Activated CD4-positive, alpha-beta memory T cell treated with anti-CD3 and anti-CD28 coated beads for 36 hours (primary cell): Measurements from ENCODE around the gene CD40. TPM values are rescaled to one million over a fixed set of nuclear protein-coding genes. Genes with fewer than 3 reads are reported as not detected.
"Not testable (repeated sequence)": the region's sequence is repeated elsewhere in the genome, so short reads cannot be mapped to it uniquely, and the experiment has no call there.

Experiments used
- CTCF ChIA-PET: fragments of 350-600 bp; sonication (Branson Sonifier 250); formaldehyde crosslinking; loops from one replicate; lab custom pipeline; 2021; ENCODE audit warnings: antibody characterized with exemption, inconsistent platforms; lab: Charles Lee
- POLR2A ChIA-PET: fragments of 350-600 bp; sonication (Branson Sonifier 250); formaldehyde crosslinking; loops from one replicate; lab custom pipeline; 2021; ENCODE audit warnings: antibody characterized with exemption; lab: Charles Lee
- DNase-seq: peaks from one replicate; pipeline ENCODE4 v3.0.0-alpha.2; 2020
- H3K27ac Mint-ChIP-seq: one replicate; pipeline ENCODE4 v1.8.0; 2021; ENCODE audit warnings: mixed read lengths
- H3K27me3 Mint-ChIP-seq: one replicate; pipeline ENCODE4 v1.8.0; 2021; ENCODE audit warnings: mixed read lengths
- H3K36me3 Mint-ChIP-seq: one replicate; pipeline ENCODE4 v1.8.0; 2021; ENCODE audit warnings: mixed read lengths
- H3K4me1 Mint-ChIP-seq: one replicate; pipeline ENCODE4 v1.8.0; 2021; ENCODE audit warnings: low read depth, mixed read lengths
- H3K4me3 Mint-ChIP-seq: one replicate; pipeline ENCODE4 v1.8.0; 2021; ENCODE audit warnings: mild to moderate bottlenecking, mixed read lengths
- H3K9me3 Mint-ChIP-seq: one replicate; pipeline ENCODE4 v1.8.0; 2021; ENCODE audit warnings: mixed read lengths
- intact Hi-C: fragments of 100-400 bp; cut with micrococcal nuclease; formaldehyde crosslinking; loops from one replicate; pipeline ENCODE4 v1.15.1; 2023
- total RNA-seq, 2 experiments: library from RNA; stranded (reverse); gene quantifications; one replicate each; pipeline ENCODE4 v1.2.3, GENCODE V29; 2021

Gene CD40
- total RNA-seq, 2 experiments from 2014 or later, result 3.2 to 4.0 TPM

DNA sequence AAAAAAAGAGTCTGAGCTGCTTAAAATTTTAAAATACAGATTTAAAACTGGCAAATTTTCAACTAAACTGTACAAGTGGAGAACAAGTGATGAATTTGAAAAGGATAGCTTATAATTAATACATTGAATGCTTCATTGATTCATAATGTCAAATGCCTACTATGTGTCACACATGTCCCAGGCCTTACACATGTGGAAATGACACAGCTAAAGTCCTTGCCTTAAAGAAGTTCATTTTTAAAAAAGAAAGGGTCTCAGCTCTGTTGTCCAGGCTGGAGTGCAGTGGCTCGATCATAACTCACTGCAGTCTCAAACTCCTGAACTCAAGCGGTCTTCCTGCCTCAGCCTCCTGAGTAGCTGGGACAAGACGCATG, 33.3 kb upstream of the CD40 start:
- H3K27ac Mint-ChIP-seq, result no peak overlapping the region
- H3K27me3 Mint-ChIP-seq, result no peaks in the 10 kb centered on the region
- CTCF ChIA-PET, result interaction anchor here (0.7 to 1.5 kb wide), 7 partner anchors 9 to 98 kb away, joined by 3 to 6 read pairs (median 4); no protein-coding TSS in a partner anchor
- POLR2A ChIA-PET, result no interaction called here
- peaks cover 62% of the 10 kb centered on the region for H3K4me1 Mint-ChIP-seq
- H3K36me3 Mint-ChIP-seq, result no peaks in the 10 kb centered on the region
- no peak overlapping the region for H3K4me3 Mint-ChIP-seq
- DNase-seq, result no peak
- H3K9me3 Mint-ChIP-seq, result no peaks in the 10 kb centered on the region
- intact Hi-C loops, result no loop called here

DNA sequence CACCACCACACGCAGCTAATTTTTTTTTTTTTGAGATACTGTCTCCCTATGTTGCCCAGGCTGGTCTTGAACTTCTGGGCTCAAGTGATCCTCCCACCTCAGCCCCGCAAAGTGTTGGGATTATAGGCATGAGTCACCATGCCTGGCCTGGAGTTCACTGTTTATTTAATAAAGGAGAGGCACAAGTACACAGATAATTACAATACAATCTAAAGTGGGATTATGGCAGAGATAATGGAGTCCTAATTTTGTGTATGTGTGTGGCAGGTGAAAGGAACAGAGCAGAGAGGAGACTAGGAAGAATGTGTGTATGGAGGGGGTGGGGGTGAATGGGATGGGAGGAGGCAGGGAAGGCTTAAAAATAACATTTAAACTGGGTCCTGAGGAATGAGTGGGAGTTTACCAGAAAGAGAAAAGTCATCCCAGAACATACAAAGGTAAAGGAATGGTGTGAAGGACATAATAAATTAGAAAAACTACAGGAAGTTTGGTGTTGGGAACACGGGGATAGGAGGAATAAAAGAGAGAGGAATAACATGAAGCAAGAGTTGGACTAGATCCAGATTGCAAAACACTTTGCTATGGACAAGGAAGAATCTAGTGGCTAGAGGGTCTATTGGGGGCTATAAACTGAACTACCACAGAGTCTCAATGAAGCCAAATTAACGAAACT, 32.8 kb upstream of the CD40 start:
- Mint-ChIP-seq H3K4me3 (no peak overlapping the region), H3K36me3 (no peaks in the 10 kb centered on the region), H3K9me3 (no peaks in the 10 kb centered on the region), H3K27me3 (no peaks in the 10 kb centered on the region), H3K27ac (no peak overlapping the region), H3K4me1 (peaks cover 67% of the 10 kb centered on the region)
- ChIA-PET POLR2A (no interaction called here), CTCF (interaction anchor here (0.7 to 1.5 kb wide), 7 partner anchors 8 to 221 kb away, joined by 3 to 6 read pairs (median 4); no protein-coding TSS in a partner anchor)
- intact Hi-C loops, result no loop called here
- no peak for DNase-seq

DNA sequence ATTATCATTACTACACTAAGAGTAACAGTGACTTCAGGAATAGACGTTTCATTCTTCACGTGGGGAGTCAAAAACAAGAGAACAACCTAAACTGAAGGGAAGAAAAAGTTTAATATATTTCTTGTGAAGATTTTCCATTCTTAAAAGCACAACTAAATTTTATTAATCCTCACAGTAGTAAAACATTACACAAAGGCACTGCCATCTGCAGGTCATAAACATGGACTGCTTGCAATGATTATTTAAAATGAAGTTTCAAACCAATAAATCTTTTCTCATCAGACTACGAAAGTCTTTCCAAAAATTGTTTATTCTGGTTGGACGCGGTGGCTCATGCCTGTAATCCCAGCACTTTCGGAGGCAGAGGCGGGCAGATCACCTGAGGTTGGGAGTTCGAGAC, 31.0 kb upstream of the CD40 start:
- Mint-ChIP-seq H3K9me3 (no peaks in the 10 kb centered on the region), H3K27ac (no peak overlapping the region), H3K4me3 (no peak overlapping the region), H3K36me3 (no peaks in the 10 kb centered on the region), H3K27me3 (no peaks in the 10 kb centered on the region), H3K4me1 (peaks cover 67% of the 10 kb centered on the region)
- intact Hi-C loops, result no loop called here
- POLR2A ChIA-PET, result no interaction called here
- DNase-seq, result no peak
- CTCF ChIA-PET, result interaction anchor here (3.6 kb wide), 1 partner anchor 73 kb away, joined by 20 read pairs; no protein-coding TSS in a partner anchor

DNA sequence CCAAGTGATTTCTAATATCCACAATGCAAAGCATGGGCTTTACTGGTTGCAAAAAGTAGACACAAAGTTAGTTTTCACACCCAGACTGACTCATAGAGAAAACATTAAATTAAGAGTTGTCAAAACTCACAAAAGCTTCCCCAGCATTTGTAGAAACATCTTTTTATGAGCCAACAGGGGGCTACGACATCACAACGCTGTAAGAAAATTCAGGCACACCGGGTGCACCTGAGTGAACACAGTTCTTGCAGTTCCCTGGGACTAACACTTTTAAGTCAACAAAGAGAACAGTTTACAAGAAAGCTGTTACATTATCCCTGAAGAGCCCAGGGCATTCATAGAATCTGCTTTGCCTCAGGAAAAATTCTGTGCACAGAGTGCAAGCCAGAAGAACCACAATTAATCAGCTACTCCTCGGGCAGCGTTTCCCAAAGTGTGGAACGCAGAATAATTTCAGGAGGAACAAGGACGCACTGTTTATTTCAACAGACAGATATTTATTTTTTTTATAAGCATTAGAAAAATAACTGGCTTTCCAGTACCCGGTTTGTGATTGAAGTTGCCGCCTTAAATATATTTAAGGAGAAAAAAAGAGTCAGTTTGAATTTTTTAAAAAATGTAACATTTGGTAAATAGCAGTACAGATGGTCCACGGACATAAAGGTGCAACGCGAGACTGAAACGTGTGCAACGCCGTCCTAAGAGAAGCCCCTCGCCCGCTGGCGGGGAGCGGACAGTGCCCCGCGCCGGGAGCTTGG, 29.5 kb upstream of the CD40 start:
- peak overlapping the region; percentile 88 for H3K4me3 Mint-ChIP-seq
- no peaks in the 10 kb centered on the region for H3K9me3 Mint-ChIP-seq
- peaks cover 55% of the 10 kb centered on the region for H3K4me1 Mint-ChIP-seq
- POLR2A ChIA-PET, result interaction anchor here (0.6 to 1.0 kb wide), 2 partner anchors 30 to 1553 kb away, joined by 3 to 4 read pairs; no protein-coding TSS in a partner anchor
- no peaks in the 10 kb centered on the region for H3K27me3 Mint-ChIP-seq
- DNase-seq, result peak; percentile 27
- intact Hi-C loops, result loop anchor here (1.0 to 2.0 kb wide), 4 partner anchors 26 to 153 kb away; partner anchors contain the start of gene ZNF335
- no peaks in the 10 kb centered on the region for H3K36me3 Mint-ChIP-seq
- H3K27ac Mint-ChIP-seq, result peak overlapping the region; percentile 83
- CTCF ChIA-PET, result interaction anchor here (1.0 to 3.6 kb wide), 4 partner anchors 44 to 292 kb away, joined by 3 to 20 read pairs (median 6); no protein-coding TSS in a partner anchor

DNA sequence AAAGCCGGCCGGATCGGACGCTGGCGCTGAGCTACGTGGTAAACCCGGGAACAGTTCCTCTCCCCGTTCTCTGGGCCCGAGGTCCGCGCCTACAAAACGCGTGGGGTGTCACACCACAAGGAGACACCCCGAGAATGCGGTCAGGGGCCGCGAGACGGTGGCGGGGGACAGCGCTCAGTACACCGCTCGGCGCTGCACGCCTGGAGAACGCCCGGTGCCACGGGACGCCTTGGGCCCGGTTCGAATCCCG, 29.0 kb upstream of the CD40 start:
- DNase-seq, result peak; percentile 72

DNA sequence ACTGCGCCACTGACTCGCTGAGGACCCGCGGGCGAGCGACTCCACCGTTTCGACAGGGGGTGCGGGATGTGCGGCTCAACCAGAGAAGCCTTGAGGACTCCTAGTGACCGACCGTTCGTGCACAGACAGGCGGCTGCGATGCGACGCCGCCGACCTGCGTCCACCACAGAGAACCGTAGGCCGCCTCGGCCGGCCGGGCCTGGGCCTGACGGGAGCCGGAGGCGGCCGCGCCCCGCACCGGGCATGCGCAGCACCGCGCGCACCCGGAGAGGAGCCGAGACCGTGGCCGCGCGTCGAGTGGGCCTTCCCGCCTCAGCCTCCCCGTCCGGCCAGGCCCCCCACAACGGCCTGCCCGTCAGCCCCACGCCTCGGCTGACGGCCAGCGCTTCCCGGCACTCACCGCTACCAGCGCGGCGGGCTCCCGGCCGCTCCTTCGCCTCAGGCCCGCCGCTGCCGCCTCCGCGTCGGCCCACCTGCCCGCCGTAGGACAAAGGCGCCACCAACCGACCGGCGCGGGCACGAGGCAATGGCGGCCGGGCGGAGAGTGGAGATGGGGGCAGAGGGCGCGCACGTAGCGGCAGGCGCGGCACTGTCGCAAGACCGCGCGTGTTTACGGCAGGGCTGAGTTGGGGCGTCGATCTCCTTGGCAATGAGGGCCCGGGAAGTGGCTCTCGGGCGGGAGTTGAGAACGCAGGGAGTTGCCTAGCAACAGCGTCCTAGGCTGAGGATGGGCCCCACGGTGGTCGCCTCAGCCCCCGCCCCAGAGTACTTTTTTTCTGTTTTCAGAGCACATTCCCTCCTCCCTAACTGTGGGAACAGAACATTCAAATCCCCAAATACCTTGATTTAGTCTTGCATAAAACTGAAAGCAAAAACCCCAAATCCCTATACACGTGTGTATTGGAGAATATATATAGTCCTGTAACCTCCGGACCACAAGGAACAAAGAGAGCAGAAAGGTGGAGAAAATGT, 28.4 kb upstream of the CD40 start, which contains the start of gene NCOA5:
TSS of gene NCOA5 (minus strand) at position 546 of the 972 bp plus-strand sequence. CDS start 10,538 bp downstream, outside the sequence.
- peaks cover 49% of the 10 kb centered on the region for H3K4me1 Mint-ChIP-seq
- ChIA-PET CTCF (interaction anchor here (1.0 to 3.6 kb wide), 3 partner anchors 43 to 75 kb away, joined by 3 to 20 read pairs (median 8); no protein-coding TSS in a partner anchor), POLR2A (interaction anchor here (1.0 kb wide), 1 partner anchor 31 kb away, joined by 3 read pairs; no protein-coding TSS in a partner anchor)
- peak within 1 kb of the TSS; percentile 83 for H3K27ac Mint-ChIP-seq
- no peaks in the 10 kb centered on the region for H3K36me3 Mint-ChIP-seq
- peak within 1 kb of the TSS; percentile 88 for H3K4me3 Mint-ChIP-seq
- intact Hi-C loops, result loop anchor here (1.0 to 2.0 kb wide), 4 partner anchors 27 to 154 kb away; partner anchors contain the start of gene ZNF335
- peak; percentile 97 for DNase-seq
- no peaks in the 10 kb centered on the region for H3K9me3 Mint-ChIP-seq
- no peaks in the 10 kb centered on the region for H3K27me3 Mint-ChIP-seq

More for the DNA sequence above, 29.0 kb upstream of the CD40 start:
- H3K27ac Mint-ChIP-seq, result peak overlapping the region; percentile 83
- POLR2A ChIA-PET, result interaction anchor here (1.0 kb wide), 1 partner anchor 30 kb away, joined by 3 read pairs; no protein-coding TSS in a partner anchor
- CTCF ChIA-PET, result interaction anchor here (1.0 to 3.6 kb wide), 3 partner anchors 44 to 75 kb away, joined by 3 to 20 read pairs (median 8); no protein-coding TSS in a partner anchor
- peaks cover 55% of the 10 kb centered on the region for H3K4me1 Mint-ChIP-seq
- no peaks in the 10 kb centered on the region for H3K36me3 Mint-ChIP-seq
- intact Hi-C loops, result loop anchor here (1.0 to 2.0 kb wide), 4 partner anchors 26 to 154 kb away; partner anchors contain the start of gene ZNF335
- peak overlapping the region; percentile 88 for H3K4me3 Mint-ChIP-seq
- H3K27me3 Mint-ChIP-seq, result no peaks in the 10 kb centered on the region
- H3K9me3 Mint-ChIP-seq, result no peaks in the 10 kb centered on the region

DNA sequence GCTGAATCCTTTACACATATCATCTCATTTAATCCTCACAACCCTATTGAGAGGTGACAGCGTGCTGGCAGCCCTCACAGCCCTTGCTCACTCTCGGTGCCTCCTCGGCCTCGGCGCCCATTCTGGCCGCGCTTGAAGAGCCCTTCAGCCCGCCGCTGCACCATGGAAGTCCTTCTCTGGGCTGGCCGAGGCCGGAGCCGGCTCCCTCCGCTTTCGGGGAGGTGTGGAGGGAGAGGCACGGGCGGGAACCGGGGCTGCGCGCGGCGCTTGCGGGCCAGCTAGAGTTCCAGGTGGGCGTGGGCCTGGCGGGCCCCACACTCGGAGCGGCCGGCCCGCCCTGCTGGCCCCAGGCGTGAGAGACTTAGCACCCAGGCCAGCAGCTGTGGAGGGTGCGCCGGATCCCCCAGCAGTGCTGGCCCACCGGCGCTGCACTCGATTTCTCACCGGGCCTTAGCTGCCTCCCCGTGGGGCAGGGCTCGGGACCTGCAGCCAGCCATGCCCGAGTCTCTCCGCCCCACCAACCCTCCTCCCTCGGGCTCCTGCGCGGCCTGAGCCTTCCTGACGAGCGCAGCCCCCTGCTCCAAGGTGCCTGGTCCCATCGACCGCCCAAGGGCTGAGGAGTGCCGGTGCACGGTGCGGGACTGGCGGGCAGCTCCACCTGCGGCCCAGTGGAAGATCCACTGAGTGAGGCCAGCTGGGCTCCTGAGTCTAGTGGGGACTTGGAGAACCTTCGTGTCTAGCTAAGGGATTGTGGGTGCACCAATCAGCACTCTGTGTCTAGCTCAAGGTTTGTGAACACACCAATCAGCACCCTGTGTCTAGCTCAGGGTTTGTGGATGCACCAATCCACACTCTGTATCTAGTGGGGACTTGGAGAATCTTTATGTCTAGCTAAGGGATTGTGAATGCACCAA, 26.2 kb upstream of the CD40 start:
- peaks cover 29% of the 10 kb centered on the region for H3K4me1 Mint-ChIP-seq
- CTCF ChIA-PET, result interaction anchor here (1.3 kb wide), 1 partner anchor 78 kb away, joined by 3 read pairs; no protein-coding TSS in a partner anchor
- H3K27ac Mint-ChIP-seq, H3K4me3 Mint-ChIP-seq, H3K36me3 Mint-ChIP-seq, H3K9me3 Mint-ChIP-seq, H3K27me3 Mint-ChIP-seq, POLR2A ChIA-PET, DNase-seq, intact Hi-C loops: not testable (repeated sequence)

DNA sequence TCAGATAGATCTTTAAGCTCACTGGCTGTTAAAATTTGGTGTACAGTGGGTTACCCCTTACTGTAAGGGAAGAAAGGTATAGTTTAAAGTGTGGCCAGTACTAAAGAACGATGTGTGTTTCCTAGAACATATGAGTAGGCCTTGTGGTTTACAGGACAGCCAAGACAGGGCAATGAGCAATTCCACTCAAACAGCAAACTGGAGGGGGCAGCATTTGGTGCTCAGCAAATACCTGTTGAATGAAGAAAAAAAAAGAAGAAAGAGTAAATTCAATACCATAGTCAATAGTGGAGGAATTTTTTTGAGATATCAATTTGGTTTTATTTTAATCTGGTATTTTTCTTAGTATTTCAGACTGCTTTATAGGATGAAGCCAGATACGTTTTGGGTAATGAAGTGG, 24.6 kb upstream of the CD40 start:
- Mint-ChIP-seq H3K9me3 (no peaks in the 10 kb centered on the region), H3K4me1 (peaks cover 14% of the 10 kb centered on the region), H3K36me3 (no peaks in the 10 kb centered on the region), H3K27me3 (peaks cover 4% of the 10 kb centered on the region), H3K27ac (no peak overlapping the region), H3K4me3 (no peak overlapping the region)
- ChIA-PET CTCF (interaction anchor here (0.9 kb wide), 1 partner anchor 9 kb away, joined by 3 read pairs; no protein-coding TSS in a partner anchor), POLR2A (no interaction called here)
- peak; percentile 23 for DNase-seq
- intact Hi-C loops, result no loop called here

DNA sequence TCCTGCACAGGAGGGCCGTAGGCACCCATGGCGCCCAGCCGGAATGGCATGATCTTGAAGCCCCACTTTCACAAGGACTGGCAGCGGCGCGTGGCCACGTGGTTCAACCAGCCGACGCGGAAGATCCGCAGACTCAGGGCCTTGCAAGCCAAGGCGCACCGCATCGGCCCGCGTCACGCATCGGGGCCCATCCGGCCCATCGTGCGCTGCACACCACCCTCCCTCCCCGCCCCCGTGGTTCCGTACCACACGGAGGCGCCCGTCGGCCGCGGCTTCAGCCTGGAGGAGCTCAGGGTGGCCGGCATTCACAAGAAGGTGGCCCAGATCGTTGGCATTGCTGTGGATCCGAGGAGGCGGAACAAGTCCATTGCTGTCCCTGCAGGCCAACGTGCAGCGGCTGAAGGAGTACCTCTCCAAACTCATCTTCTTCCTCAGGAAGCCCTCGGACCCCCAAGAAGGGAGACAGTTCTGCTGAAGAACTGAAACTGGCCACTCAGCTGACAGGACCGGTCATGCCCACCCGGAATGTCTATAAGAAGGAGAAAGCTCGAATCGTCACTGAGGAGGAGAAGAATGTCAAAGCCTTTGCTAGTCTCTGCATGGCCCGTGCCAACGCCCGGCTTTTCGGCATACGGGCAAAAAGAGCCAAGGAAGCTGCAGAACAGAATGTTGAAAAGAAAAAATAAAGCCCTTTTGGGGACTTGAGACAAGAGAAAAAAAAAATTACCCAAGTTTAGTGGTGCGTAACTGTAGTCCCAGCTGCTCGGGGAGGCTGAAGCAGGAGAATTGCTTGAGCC, 18.4 kb upstream of the CD40 start:
- Mint-ChIP-seq H3K27ac (no peak overlapping the region), H3K4me1 (no peaks in the 10 kb centered on the region), H3K27me3 (peaks cover 35% of the 10 kb centered on the region), H3K4me3 (no peak overlapping the region), H3K9me3 (peaks cover 3% of the 10 kb centered on the region), H3K36me3 (no peaks in the 10 kb centered on the region)
- intact Hi-C loops, result no loop called here
- DNase-seq, result peak; percentile 23
- ChIA-PET CTCF (interaction anchor here (0.7 to 1.0 kb wide), 4 partner anchors 8 to 225 kb away, joined by 3 read pairs; no protein-coding TSS in a partner anchor), POLR2A (no interaction called here)

DNA sequence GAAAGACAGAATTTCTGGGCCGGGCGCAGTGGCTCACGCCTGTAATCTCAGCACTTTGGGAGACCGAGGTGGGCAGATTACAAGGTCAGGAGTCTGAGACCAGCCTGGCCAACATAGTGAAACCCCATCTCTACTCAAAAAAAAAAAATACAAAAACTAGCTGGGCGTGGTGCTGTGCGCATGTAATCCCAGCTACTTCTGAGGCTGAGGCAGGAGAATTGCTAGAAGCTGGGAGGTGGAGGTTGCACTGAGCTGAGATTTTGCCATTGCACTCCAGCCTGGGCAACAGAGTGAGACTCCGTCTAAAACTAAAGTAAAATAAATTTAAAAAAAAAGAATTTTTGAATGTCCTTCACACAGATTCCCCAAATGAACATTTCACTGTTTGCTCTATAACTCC, 17.7 kb upstream of the CD40 start:
- H3K27ac Mint-ChIP-seq, H3K4me1 Mint-ChIP-seq, DNase-seq, POLR2A ChIA-PET, H3K4me3 Mint-ChIP-seq, H3K36me3 Mint-ChIP-seq, H3K9me3 Mint-ChIP-seq, intact Hi-C loops: not testable (repeated sequence)
- peaks cover 40% of the 10 kb centered on the region for H3K27me3 Mint-ChIP-seq
- CTCF ChIA-PET, result interaction anchor here (0.8 kb wide), 1 partner anchor 77 kb away, joined by 3 read pairs; no protein-coding TSS in a partner anchor
